HepG2 (cell line): ENCODE measurements around the gene SGIP1.

Experiments used
- HNRNPLL ChIP-seq: fragments of 200-400 bp; formaldehyde crosslinking; IDR thresholded peaks from 2 replicates; pipeline ENCODE4 v1.6.1; 2017; ENCODE audit warnings: mild to moderate bottlenecking, low read depth, low read length; ENCODE audit not compliant: poor library complexity, severe bottlenecking
- POLR2A ChIP-seq, 2 experiments: IDR thresholded peaks; 2 replicates each; pipeline ENCODE4 v1.6.1; 2011; ENCODE audit warnings: low read depth in 2 of 2, low read length in 2 of 2, mild to moderate bottlenecking in 1 of 2, moderate library complexity in 1 of 2; ENCODE audit not compliant: insufficient read depth in 1 of 2
- SMC3 ChIP-seq: IDR thresholded peaks from 2 replicates; pipeline ENCODE4 v1.6.1; 2011; ENCODE audit warnings: low read length, improper control_type of control experiment
- SUZ12 ChIP-seq: fragments of 150-350 bp; IDR thresholded peaks from 2 replicates; pipeline ENCODE4 v1.6.1; 2014; ENCODE audit warnings: low read depth, low read length
- ZFY ChIP-seq: sonication (generic); formaldehyde crosslinking; IDR thresholded peaks from 2 replicates; pipeline ENCODE4 v1.4.0; 2020; ENCODE audit warnings: missing genetic modification reagents
- ZNF124 ChIP-seq: sonication (generic); formaldehyde crosslinking; IDR thresholded peaks from 2 replicates; pipeline ENCODE4 v1.4.0; 2020; ENCODE audit warnings: missing genetic modification reagents
- ZNF446 ChIP-seq: sonication (generic); formaldehyde crosslinking; IDR thresholded peaks from 2 replicates; pipeline ENCODE4 v1.5.0; 2020; ENCODE audit warnings: mild to moderate bottlenecking, missing genetic modification reagents
- ZNF460 ChIP-seq: sonication (generic); formaldehyde crosslinking; IDR thresholded peaks from 2 replicates; pipeline ENCODE4 v1.5.1; 2020; ENCODE audit warnings: missing genetic modification reagents, mild to moderate bottlenecking, borderline replicate concordance
- TF ChIP-seq, protein P1 (sequence below): sonication (generic); formaldehyde crosslinking; IDR thresholded peaks from 2 replicates; pipeline ENCODE4 v1.5.0; 2020; ENCODE audit warnings: mild to moderate bottlenecking, missing genetic modification reagents, moderate library complexity
- TF ChIP-seq, protein P2 (sequence below), 2 experiments: sonication (generic) in 1 of 2; formaldehyde crosslinking in 1 of 2; IDR thresholded peaks; 2 replicates each; pipeline versions ENCODE4 v1.5.1 to v1.6.1; 2011 to 2020; ENCODE audit warnings: borderline replicate concordance in 1 of 2, low read depth in 1 of 2, low read length in 1 of 2, mild to moderate bottlenecking in 1 of 2, missing genetic modification reagents in 1 of 2, moderate library complexity in 1 of 2
- TF ChIP-seq, protein P3 (sequence below): sonication (generic); formaldehyde crosslinking; IDR thresholded peaks from 2 replicates; pipeline ENCODE4 v1.5.1; 2020; ENCODE audit warnings: mild to moderate bottlenecking, missing genetic modification reagents, moderate library complexity
- TF ChIP-seq, protein P4 (sequence below): sonication (generic); formaldehyde crosslinking; IDR thresholded peaks from 2 replicates; pipeline ENCODE4 v1.5.0; 2020; ENCODE audit warnings: mild to moderate bottlenecking, low read depth, missing genetic modification reagents, borderline replicate concordance
- TF ChIP-seq, protein P5 (sequence below): sonication (generic); formaldehyde crosslinking; IDR thresholded peaks from 2 replicates; pipeline ENCODE4 v1.8.0; 2022; ENCODE audit warnings: mild to moderate bottlenecking, missing genetic modification reagents; ENCODE audit not compliant: insufficient replicate concordance

DNA sequence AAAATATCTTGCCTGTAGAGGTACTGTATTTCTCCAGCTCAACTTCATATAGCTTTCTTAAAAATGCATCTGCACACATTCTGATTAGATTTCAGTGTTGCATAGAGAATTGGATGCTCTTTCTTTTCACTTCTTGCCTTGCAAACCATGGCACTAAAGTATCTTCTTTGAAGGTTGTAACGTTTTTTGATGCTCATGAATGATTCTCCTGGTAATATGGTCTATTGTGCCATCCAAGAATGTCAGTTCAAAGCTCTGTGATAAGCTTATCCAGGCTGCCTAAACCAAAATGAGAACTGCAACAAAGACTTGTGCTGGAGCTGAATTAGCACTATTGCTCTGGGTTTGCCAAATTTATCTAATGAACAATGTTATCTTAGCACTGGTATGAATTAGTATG, 1.9 kb downstream of the SGIP1 start:
- TF ChIP-seq ZNF460 (CRISPR knock-in tag) = no peak
- TF ChIP-seq, protein P1, sequence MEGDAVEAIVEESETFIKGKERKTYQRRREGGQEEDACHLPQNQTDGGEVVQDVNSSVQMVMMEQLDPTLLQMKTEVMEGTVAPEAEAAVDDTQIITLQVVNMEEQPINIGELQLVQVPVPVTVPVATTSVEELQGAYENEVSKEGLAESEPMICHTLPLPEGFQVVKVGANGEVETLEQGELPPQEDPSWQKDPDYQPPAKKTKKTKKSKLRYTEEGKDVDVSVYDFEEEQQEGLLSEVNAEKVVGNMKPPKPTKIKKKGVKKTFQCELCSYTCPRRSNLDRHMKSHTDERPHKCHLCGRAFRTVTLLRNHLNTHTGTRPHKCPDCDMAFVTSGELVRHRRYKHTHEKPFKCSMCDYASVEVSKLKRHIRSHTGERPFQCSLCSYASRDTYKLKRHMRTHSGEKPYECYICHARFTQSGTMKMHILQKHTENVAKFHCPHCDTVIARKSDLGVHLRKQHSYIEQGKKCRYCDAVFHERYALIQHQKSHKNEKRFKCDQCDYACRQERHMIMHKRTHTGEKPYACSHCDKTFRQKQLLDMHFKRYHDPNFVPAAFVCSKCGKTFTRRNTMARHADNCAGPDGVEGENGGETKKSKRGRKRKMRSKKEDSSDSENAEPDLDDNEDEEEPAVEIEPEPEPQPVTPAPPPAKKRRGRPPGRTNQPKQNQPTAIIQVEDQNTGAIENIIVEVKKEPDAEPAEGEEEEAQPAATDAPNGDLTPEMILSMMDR (CRISPR knock-in tag) = no peak
- no peak for TF ChIP-seq ZFY
- TF ChIP-seq ZNF124 (CRISPR knock-in tag) = no peak
- no peak for TF ChIP-seq SUZ12
- TF ChIP-seq, protein P2, sequence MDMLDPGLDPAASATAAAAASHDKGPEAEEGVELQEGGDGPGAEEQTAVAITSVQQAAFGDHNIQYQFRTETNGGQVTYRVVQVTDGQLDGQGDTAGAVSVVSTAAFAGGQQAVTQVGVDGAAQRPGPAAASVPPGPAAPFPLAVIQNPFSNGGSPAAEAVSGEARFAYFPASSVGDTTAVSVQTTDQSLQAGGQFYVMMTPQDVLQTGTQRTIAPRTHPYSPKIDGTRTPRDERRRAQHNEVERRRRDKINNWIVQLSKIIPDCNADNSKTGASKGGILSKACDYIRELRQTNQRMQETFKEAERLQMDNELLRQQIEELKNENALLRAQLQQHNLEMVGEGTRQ (IDR thresholded peaks at IDR 0.05; ENCODE audit: low read depth, low read length) = no peak
- TF ChIP-seq, protein P2 (CRISPR knock-in tag; IDR thresholded peaks at IDR 0.05; ENCODE audit: borderline replicate concordance) = no peak
- no peak for TF ChIP-seq ZNF446 (CRISPR knock-in tag)
- TF ChIP-seq HNRNPLL = no peak
- TF ChIP-seq POLR2A (IDR thresholded peaks at IDR 0.05; ENCODE audit: insufficient read depth in 1 of 2, low read depth in 2 of 2, low read length in 2 of 2) = no peak
- TF ChIP-seq, protein P3, sequence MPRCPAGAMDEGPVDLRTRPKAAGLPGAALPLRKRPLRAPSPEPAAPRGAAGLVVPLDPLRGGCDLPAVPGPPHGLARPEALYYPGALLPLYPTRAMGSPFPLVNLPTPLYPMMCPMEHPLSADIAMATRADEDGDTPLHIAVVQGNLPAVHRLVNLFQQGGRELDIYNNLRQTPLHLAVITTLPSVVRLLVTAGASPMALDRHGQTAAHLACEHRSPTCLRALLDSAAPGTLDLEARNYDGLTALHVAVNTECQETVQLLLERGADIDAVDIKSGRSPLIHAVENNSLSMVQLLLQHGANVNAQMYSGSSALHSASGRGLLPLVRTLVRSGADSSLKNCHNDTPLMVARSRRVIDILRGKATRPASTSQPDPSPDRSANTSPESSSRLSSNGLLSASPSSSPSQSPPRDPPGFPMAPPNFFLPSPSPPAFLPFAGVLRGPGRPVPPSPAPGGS = no peak
- TF ChIP-seq, protein P4, sequence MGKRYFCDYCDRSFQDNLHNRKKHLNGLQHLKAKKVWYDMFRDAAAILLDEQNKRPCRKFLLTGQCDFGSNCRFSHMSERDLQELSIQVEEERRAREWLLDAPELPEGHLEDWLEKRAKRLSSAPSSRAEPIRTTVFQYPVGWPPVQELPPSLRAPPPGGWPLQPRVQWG (CRISPR knock-in tag) = no peak
- TF ChIP-seq, protein P5, sequence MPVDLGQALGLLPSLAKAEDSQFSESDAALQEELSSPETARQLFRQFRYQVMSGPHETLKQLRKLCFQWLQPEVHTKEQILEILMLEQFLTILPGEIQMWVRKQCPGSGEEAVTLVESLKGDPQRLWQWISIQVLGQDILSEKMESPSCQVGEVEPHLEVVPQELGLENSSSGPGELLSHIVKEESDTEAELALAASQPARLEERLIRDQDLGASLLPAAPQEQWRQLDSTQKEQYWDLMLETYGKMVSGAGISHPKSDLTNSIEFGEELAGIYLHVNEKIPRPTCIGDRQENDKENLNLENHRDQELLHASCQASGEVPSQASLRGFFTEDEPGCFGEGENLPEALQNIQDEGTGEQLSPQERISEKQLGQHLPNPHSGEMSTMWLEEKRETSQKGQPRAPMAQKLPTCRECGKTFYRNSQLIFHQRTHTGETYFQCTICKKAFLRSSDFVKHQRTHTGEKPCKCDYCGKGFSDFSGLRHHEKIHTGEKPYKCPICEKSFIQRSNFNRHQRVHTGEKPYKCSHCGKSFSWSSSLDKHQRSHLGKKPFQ = no peak
- no peak for TF ChIP-seq SMC3
